Stimulated activated CD4-positive, alpha-beta T cell treated with anti-CD3 and anti-CD28 coated beads, Interleukin-4, amount 100 ng/mL, for 4 hours (primary cell): Measurements from ENCODE around the gene OR1E1.
"Not testable (repeated sequence)": the region's sequence is repeated elsewhere in the genome, so short reads cannot be mapped to it uniquely, and the experiment has no call there.

ENCODE experiments used
- DNase-seq, 2 experiments: peaks; one replicate each; pipeline ENCODE4 v3.0.0-alpha.2; 2020

The OR1E1 gene

DNA sequence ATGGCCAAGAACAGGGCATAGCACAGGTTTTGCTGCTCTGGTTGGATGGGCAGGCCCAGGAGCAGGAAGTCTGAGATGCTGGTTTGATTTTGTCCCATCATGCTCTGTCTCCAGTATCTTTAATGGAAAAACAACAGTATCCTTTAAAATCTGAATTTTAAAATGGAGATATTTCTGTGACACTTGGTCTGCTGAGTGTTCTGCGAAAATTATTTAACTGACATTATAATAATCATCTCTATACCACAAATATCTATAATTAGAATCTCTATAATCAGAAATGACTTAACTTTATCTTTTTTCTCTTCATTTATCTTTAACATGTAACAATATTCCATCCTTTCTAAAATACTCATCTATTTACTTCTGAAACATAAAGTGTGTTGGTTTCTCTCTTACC, at the start of gene OR1E1:
OR1E1 (minus strand) TSS at position 101 of the 400 bp plus-strand sequence; CDS start at position 101, 0 bp downstream.
- no peak for DNase-seq

GRCh38 chr17:3447625-3448024, 49.4 kb upstream of the OR1E1 start:
- no peak for DNase-seq

GRCh38 chr17:3440451-3440850, 42.2 kb upstream of the OR1E1 start:
- no peak for DNase-seq

- no peak for DNase-seq
These were observed 40.2 kb upstream of the OR1E1 start for GRCh38 chr17:3438368-3438767.

DNA sequence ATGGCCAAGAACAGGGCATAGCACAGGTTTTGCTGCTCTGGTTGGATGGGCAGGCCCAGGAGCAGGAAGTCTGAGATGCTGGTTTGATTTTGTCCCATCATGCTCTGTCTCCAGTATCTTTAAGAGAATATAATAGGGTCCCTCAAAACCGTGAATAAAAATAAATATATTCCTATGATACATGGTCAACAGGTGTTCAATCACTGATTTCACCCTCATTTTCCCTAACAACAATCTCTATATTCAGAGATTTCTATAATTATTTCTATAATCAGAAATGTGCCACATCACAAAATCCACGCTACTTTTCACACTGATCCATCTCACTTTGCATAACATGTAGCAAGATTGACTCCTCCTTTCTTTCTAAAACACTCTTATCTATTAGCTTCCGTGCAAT, 35.5 kb upstream of the OR1E1 start, which contains the start of gene OR1E2:
OR1E2 (minus strand) TSS at position 101 of the 400 bp plus-strand sequence; CDS start at position 101, 0 bp downstream.
- DNase-seq: no peak

GRCh38 chr17:3433215-3433614, 35.0 kb upstream of the OR1E1 start:
- not testable (repeated sequence) for DNase-seq

GRCh38 chr17:3418222-3418621, 20.0 kb upstream of the OR1E1 start:
- no peak for DNase-seq

DNA sequence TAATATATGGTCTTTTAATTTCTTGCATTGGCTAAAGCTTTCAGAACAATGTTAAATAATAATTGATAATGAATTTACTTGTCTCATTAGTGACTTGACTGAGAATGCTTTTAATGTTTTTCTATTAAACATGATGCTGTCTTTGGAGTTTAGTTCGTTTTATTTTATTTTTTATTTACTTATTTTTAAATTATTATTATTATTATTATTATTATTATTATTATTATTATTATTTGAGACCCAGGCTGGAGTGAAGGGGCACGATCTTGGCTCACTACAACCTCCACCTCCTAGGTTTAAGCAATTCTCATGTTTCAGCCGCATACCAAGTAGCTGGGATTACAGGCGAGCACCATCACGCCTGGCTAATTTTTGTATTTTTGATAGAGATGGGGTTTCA, 17.4 kb upstream of the OR1E1 start:
- DNase-seq: no peak

DNA sequence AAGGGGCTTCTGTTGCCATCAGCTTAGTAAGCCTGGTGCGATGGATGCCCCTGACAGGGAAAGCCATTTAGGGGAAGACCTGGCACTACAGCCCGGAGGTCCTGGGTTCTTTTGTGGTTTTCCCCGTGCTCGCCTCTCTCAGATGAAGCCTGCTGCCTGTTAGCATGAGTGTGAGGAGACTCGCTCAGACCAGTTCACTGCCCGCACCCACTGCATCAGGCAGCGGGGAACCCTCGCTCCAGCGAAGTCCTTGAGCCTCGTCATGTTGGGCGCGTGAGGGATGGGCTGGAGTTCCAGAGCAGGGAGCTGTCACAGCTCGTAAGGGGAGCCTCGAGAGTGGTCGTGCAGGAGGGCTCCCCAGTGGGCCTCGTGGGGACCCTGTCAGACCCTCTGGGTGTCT, 14.0 kb upstream of the OR1E1 start:
- DNase-seq: not testable (repeated sequence)

DNA sequence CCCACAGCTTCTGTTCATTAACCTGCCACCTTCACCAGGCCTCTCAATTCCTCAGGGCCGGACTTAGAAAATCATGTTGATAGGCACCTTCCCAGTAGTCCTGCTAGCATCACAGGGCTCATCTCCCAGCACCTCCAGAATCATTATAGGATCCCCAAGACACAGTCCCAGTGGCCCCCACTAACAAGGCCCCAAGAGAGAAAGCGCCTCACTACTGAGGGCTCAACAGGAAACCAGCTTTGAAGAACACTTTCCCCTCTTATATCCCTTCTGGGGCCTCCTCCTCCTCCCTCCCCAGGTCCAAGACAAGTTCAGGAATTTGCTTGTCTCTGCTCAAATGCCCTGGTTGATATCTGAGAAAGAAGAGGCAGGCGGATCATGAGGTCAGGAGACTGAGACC, 12.9 kb upstream of the OR1E1 start, which contains the start of gene OR3A3:
OR3A3 (plus strand) TSS at position 301 of the 400 bp plus-strand sequence.
- no peak for DNase-seq

- not testable (repeated sequence) for DNase-seq
These were observed 5.6 kb upstream of the OR1E1 start for GRCh38 chr17:3403856-3404255.

DNA sequence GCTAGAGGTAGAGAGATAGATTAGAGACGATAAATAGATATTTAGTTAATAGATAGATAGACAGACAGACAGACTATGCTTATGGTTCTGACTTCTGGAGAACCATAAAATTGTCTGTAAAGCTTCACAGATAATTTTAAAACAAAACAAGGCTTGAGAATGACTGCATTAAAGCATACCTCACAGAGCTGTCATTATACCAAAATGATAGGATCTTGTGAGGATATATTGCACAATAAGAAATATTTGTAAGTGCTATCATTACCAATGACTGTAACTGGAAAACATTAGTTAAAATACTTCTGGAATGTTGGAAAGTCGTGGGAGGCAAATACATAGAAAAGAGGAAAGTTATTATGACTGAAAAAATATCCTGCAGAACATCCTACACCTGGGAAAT, 3.6 kb upstream of the OR1E1 start:
- no peak for DNase-seq

DNA sequence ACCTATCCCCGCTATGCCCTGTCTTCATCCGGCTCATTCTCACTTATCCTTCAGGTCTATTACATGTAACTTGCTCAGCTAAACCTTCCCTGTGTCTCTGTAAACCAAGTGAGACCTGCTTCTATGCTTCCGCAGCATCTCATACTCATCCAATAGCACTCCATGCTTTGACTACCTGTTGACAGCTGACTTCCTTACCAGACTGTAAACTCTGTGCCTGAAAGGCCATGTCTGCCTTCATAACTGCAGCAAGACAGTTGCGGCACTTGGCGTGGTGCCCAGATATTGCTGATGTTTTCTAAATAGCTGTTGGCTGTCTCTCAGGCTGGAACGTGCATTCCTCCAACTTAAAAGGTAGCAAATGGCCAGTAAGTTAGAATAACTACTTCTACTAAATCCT, 1.8 kb upstream of the OR1E1 start:
- no peak for DNase-seq

DNA sequence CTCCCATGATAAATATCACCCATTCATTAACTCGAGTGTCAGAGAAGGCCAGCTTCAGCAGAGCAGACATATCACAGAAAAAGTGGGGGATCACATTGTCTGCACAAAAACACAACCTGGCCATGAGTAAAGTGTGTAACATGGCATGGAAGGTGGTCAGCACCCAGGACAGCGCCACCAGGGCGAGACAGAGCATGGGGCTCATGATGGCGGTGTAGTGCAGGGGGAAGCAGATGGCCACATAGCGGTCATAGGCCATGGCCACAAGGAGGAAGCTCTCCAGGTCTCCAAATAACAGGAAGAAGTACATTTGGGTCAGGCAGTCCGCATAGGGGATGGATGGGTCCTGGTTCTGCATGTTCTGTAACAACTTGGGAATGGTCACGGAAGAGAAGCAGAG, 409 bp downstream of the OR1E1 start:
- DNase-seq: not testable (repeated sequence)

GRCh38 chr17:3389791-3390190, 8.4 kb downstream of the OR1E1 start:
- no peak for DNase-seq

- peak; percentile 20 to 32 for DNase-seq
These were observed 12.1 kb downstream of the OR1E1 start, which contains the start of gene OR3A2 for GRCh38 chr17:3385869-3386816. OR3A2 (minus strand) TSS chr17:3386308.

DNA sequence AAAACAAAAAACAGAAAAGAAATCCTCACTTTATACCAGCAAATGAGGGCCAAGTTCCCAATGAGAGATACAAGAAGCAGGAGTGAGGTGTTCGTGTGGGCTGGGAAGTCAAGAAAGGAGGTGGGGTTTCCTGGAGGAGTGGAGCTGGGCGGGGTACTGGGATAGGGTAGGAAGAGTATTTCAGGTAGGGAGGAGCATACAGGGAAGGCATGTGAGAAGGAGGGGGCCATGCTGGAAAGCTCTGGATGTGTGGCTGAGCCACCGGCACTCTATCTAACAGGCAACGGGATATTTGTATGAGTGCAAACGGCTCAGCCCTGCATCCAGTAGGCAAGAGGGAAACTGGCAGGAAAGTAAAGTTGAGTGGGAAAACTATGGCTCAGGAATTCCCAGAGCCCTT, 16.3 kb downstream of the OR1E1 start:
- DNase-seq: no peak

DNA sequence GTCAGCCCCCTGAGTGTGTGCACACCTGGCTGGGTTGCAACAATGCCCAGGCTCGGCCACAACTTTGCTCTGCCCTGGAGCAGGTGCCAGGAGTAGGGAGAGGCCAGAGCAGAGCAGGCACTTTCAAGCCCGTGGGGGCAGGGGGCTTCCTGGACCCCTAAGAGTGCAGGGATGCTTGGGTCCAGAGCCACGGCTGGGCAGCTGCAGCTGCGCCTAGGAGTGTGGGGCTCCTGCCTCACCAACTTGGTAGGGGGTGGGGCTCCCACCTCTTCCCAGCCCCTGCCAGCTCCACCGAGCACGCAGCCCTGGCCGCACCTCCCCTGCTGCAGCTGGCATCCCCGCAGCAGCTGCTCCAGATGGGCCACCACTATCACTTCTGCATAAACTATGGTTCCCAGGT, 19.9 kb downstream of the OR1E1 start:
- DNase-seq: no peak

DNA sequence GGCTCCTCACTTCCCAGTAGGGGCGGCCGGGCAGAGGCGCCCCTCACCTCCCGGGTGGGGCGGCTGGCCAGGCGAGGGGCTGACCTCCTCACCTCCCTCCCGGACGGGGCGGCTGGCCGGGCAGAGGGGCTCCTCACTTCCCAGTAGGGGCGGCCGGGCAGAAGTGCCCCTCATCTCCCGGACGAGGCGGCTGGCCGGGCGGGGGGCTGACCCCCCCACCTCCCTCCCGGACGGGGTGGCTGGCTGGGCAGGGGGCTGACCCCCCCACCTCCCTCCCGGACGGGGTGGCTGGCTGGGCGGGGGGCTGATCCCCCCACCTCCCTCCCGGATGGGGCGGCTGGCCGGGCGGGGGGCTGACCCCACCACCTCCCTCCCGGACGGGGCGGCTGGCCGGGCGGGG, 27.0 kb downstream of the OR1E1 start:
- not testable (repeated sequence) for DNase-seq
